ENCODE data around the gene SLC35E1. TPM values are rescaled to one million over a fixed set of nuclear protein-coding genes. Genes with fewer than 3 reads are reported as not detected.

Gene SLC35E1
- total RNA-seq, result 44.4 and 48.8 TPM in 2 replicates

DNA sequence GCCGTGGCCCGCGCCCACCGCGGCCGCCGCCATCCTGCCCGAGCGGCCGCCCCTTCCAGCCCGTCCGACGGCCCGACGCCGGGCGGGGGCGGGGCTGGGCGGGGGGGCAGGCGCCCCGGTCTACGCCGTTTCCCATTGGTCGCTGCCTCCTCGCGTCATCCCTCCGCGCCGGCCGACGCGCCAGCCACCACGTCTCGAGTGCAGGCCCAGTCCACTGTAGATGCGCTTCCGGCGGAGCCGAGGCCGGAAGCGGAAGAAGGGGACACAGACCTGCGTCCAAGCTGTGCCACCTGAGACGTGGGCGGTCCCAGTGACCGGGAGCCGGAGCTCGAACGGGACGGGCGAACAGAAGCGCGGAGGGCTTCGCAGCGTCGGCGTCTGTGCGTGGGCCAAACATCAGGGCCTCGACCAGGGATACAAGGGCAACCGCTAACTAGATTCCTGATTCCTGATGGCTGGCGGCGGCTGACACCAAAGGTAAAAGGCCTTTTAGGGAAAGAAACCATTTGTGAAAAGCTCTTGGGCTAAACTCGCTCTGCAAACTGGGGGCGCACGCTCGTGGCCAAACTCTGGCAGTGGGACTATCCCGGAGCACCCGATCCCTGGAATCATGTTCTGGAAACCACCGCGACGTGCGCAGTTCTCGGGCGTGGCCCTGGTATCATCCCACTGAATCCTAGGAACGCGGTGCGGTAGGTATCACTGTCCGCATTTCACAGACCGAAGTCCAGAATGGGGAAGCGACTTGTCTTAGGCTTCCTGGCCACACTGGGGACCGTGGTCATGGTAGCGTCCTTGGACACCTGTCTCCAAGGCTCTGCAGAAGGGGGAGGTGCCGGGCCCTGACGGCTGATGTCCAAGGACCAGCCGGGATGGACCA, at the start of gene SLC35E1:
TSS of gene SLC35E1 (minus strand) at position 84 of the 880 bp plus-strand sequence. CDS start at position 33, 51 bp downstream.

DNA sequence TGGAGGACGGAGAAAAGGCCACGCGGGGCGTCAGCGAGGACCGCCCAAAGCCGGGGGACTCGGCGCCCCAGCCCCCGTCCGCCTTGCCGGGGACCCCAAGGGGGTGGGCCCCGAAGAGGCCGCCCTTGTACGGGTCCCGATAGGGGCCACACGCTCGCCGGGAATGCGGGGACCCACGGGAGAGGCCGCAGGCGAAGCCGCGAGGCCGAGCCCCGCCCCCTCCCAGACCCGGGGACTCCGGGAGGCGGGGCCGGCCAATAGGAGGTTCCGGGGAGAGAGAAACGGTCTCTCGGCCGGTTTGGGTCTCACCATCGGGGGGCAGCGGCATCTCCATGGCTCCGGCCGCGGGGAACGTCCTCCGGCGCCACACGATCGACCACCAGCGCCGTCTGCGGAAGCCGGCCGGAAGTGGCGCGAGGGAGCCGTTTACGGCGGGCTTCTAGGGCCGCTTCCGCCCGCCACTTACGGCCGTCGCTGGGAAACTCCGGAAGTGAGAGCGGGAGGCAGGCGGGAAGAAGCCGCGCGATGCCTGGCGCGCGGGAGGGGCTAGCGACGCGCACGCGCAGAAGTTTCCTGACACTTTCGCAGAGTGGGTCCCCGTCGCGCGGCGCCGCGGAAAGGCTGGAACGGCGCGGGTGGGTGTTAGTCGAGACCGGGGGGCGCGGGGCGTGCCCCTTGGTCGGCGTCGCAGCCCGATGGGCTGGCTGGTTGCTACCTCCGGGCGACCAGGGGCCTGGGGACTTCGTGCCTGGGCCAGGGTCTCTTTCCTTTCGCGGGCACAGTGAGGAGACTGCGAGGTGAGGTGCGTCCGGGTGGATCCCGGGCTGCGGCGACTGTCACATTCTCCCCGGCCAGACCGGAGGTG, 29.9 kb downstream of the SLC35E1 start, which contains the start of gene CHERP:
TSS of gene CHERP (minus strand) at position 393 of the 865 bp plus-strand sequence. CDS start at position 334, 59 bp downstream.

Other genes starting within 250 kb of the SLC35E1 start
- 11.8 and 33.9 TPM in 2 replicates for gene KLF2, start 247.6 kb downstream of the SLC35E1 start, total RNA-seq
- 6.1 and 10.7 TPM in 2 replicates for gene EPS15L1, start 100.4 kb downstream of the SLC35E1 start, total RNA-seq
- gene CALR3, start 76.2 kb downstream of the SLC35E1 start, total RNA-seq, result not detected in 2 replicates
- gene C19orf44, start 76.0 kb downstream of the SLC35E1 start, total RNA-seq, result 0.54 and 3.1 TPM in 2 replicates
- 3.4 and 4.5 TPM in 2 replicates for gene CHERP, start 30.0 kb downstream of the SLC35E1 start, total RNA-seq
- 6.5 and 11.4 TPM in 2 replicates for gene MED26, start 55.8 kb upstream of the SLC35E1 start, total RNA-seq
- 116 and 140 TPM in 2 replicates for gene SMIM7, start 87.7 kb upstream of the SLC35E1 start, total RNA-seq
- gene TMEM38A, start 88.7 kb upstream of the SLC35E1 start, total RNA-seq, result 0.97 and 5.1 TPM in 2 replicates
- not detected in 2 replicates for gene NWD1, start 147.4 kb upstream of the SLC35E1 start, total RNA-seq

Measured in cardiac atrium fibroblast (primary cell).